CD4-positive, alpha-beta T cell treated with Interleukin-10 for 1 hour (primary cell): ENCODE results near the gene C1orf122.
"Not testable (repeated sequence)": the region's sequence is repeated elsewhere in the genome, so short reads cannot be mapped to it uniquely, and the experiment has no call there.

Source experiments
- DNase-seq: peaks from one replicate; pipeline ENCODE4 v3.0.0-alpha.2; 2020

Gene C1orf122

GRCh38 chr1:37807555-37808368 lies at the start of gene C1orf122, which contains the start of gene YRDC:
Gene C1orf122, plus strand, starts transcription at chr1:37807790. Its CDS starts 615 bp downstream, at chr1:37808405.
Gene YRDC, minus strand, starts transcription at chr1:37808208. Its CDS starts 28 bp downstream, at chr1:37808180.
- DNase-seq, result peak; percentile 93

GRCh38 chr1:37759451-37759850 lies 48.1 kb upstream of the C1orf122 start:
- DNase-seq, result no peak

GRCh38 chr1:37761416-37762095 lies 46.0 kb upstream of the C1orf122 start:
- no peak for DNase-seq

GRCh38 chr1:37762516-37762915 lies 45.1 kb upstream of the C1orf122 start:
- no peak for DNase-seq

- DNase-seq, result no peak
Observed at GRCh38 chr1:37763791-37764413, 43.7 kb upstream of the C1orf122 start.

- peak; percentile 10 for DNase-seq
Observed at GRCh38 chr1:37764414-37764825, 43.2 kb upstream of the C1orf122 start.

GRCh38 chr1:37764888-37765441 lies 42.6 kb upstream of the C1orf122 start, which contains the start of gene EPHA10:
Gene EPHA10, minus strand, starts transcription at chr1:37765120. Its CDS starts 54 bp downstream, at chr1:37765066.
- DNase-seq, result no peak

DNA sequence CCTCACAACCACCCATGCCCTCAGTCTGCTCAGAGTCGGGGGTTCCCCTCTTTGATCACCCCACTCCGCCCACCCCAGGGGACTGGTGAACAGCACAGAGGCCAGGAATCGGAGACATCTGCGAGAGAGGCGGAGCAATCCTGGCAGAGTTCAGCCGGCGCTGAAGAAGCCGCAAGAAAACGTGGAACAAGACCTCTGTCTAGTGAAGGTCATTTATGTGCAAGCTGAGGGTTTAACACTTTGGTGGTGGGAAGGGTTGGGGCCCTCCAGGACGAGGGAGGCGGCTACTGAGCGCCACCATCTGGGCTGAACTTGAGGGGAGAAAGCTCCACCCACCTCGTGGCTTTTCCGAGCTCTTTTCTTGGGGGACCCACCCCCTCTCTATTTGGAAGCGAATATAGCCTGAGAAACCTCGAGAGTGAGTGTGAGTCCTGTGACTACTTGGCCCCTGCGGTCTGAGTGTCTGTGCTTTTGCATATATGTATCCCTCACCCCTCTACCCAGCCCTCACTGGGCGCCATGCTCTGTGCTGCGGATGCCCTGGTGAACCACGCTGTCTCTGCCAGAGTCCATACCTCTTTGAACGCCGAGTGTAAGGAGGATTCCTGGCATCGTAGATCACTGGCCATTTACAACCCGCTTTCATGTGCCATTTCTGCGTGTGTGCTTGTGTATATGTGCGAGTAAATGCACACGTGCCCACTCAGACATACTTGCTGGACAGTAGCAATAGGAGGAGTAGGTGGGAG lies 41.5 kb upstream of the C1orf122 start:
- DNase-seq, result no peak

GRCh38 chr1:37767488-37767887 lies 40.1 kb upstream of the C1orf122 start:
- DNase-seq, result no peak

GRCh38 chr1:37771440-37771839 lies 36.1 kb upstream of the C1orf122 start:
- not testable (repeated sequence) for DNase-seq

GRCh38 chr1:37776946-37777516 lies 30.6 kb upstream of the C1orf122 start:
- DNase-seq, result no peak

GRCh38 chr1:37778654-37779053 lies 28.9 kb upstream of the C1orf122 start:
- no peak for DNase-seq

- no peak for DNase-seq
Observed at GRCh38 chr1:37782491-37782890, 25.1 kb upstream of the C1orf122 start.

DNA sequence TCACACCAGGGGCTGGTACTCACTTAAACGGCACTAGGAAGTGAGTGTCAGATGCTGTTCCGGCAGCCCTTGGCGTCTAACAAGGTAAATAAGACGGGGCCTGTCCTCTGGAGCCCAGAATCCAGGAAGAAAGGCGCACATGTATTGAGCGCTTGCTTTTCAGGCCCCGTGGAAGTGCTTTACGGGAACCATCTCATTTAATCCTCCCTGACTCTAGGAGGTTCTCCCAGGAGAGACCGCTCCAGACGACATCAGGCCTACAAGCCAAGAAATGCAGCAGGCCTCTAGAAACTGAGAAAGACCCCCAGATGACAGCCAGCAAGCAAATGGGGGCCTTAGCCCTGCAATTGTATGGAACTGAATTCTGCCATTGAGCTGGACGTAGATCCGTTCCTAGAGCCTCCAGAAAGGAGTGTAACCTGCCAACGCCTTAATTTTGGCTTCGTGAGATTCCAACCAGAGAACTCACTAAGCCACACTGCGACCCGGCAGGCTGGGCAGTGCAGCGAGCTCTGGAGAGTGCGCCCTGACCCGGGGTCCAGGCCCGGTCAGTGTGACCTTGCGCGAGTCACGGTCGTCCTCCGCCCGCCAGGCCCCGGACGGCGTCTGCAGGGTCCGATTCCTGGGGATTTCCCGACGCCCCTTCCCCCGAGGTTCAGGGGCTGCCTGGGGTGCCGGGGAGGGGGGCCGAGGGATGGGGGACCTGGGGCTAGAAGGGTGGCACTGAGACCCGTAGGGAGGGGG lies 14.5 kb upstream of the C1orf122 start:
- DNase-seq, result no peak

DNA sequence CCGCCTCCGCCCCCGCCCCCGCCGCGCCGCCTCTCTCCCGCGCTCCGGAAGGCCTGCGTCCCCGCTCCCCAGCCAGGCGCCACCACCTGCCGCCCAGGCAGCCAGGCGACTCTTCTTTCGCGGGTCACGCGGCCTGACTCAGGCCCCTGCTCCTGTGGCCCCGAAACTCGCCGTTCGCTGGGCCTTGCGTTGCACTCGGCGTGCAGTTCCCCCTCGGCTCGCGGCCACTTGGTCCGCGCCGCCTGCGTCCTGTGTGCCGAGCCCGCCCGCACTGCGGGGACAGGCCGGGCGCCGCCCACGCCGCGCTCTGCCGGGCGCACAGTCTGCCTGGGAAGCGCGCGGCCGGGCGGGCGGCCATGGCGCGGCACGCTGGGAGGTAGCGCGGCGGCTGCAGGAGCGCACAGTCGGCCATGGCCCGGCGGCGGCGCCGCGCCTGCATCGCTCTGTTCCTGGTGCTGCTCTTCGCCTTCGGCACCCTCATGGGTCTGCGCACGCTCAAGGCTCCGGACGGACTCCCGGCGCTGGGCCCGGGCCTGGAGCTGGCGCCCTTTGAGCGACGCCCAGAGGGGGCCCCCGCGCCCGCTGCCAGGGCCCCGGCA lies 13.7 kb upstream of the C1orf122 start, which contains the start of gene MANEAL:
Gene MANEAL, plus strand, starts transcription at position 75 of the 599 bp plus-strand sequence. Its CDS starts 336 bp downstream, at position 411.
- peak; percentile 28 for DNase-seq

GRCh38 chr1:37794372-37795339 lies 12.9 kb upstream of the C1orf122 start:
- no peak for DNase-seq

- peak; percentile 36 for DNase-seq
Observed at GRCh38 chr1:37795340-37796125, 12.1 kb upstream of the C1orf122 start.

- DNase-seq, result no peak
Observed at GRCh38 chr1:37797750-37798345, 9.7 kb upstream of the C1orf122 start.
